Naive B cell (primary cell): ENCODE results near the gene OCRL. TPM values are rescaled to one million over a fixed set of nuclear protein-coding genes. Genes with fewer than 3 reads are reported as not detected.

ENCODE experiments used
- ATAC-seq, 2 donors: fragments of 150-1000 bp; cut with Tn5 transposase; 2 replicates each; pipeline ENCODE4 v1.10.0; 2021; ENCODE audit warnings: low read depth in 2 of 2, mild to moderate bottlenecking in 2 of 2, moderate library complexity in 2 of 2
- DNase-seq: peaks from one replicate; pipeline ENCODE4 v3.0.0; 2022
- H3K27ac Mint-ChIP-seq, 6 donors: one replicate each; pipeline ENCODE4 v1.8.0; 2020 to 2022; ENCODE audit warnings: mild to moderate bottlenecking in 6 of 6, mixed read lengths in 6 of 6, moderate library complexity in 5 of 6, inconsistent platforms in 2 of 6
- H3K27me3 Mint-ChIP-seq, 3 donors: one replicate each; pipeline ENCODE4 v1.8.0; 2021 to 2022; ENCODE audit warnings: mixed read lengths in 3 of 3, mild to moderate bottlenecking in 1 of 3
- H3K36me3 Mint-ChIP-seq, 2 donors: one replicate each; pipeline ENCODE4 v1.8.0; 2020 to 2022; ENCODE audit warnings: mixed read lengths in 2 of 2, inconsistent platforms in 1 of 2, mild to moderate bottlenecking in 1 of 2
- H3K4me1 Mint-ChIP-seq, 3 donors: one replicate each; pipeline ENCODE4 v1.8.0; 2020 to 2022; ENCODE audit warnings: mixed read lengths in 3 of 3, inconsistent platforms in 1 of 3, mild to moderate bottlenecking in 1 of 3, moderate library complexity in 1 of 3
- H3K4me3 Mint-ChIP-seq, 8 donors: one replicate each; pipeline ENCODE4 v1.8.0; 2020 to 2022; ENCODE audit warnings: mild to moderate bottlenecking in 8 of 8, mixed read lengths in 8 of 8, moderate library complexity in 8 of 8, inconsistent platforms in 2 of 8
- H3K9me3 Mint-ChIP-seq, 7 donors: one replicate each; pipeline ENCODE4 v1.8.0; 2020 to 2022; ENCODE audit warnings: mixed read lengths in 7 of 7, mild to moderate bottlenecking in 5 of 7, inconsistent platforms in 2 of 7, moderate library complexity in 1 of 7
- polyA plus RNA-seq, 6 donors: library from polyadenylated mRNA; unstranded; fragments of 300-500 nt; fragmentation: Illumina TruSeq; gene quantifications; one replicate each; pipeline ENCODE4 v1.2.3, GENCODE V29; 2021; ENCODE audit warnings: low read depth in 6 of 6

The OCRL gene
- polyA plus RNA-seq, 6 donors from 2014 or later, result 0.35 to 1.6 (median 0.97) TPM; not detected in 1

- peak within 1 kb of the TSS; percentile 82 to 93 (median 86) for H3K4me3 Mint-ChIP-seq
- peaks cover 0 to 15% (median 4%) of the 10 kb centered on the region in 3 donors for H3K27me3 Mint-ChIP-seq
- H3K9me3 Mint-ChIP-seq, result peaks cover 0 to 5% (median 3%) of the 10 kb centered on the region in 7 donors
- peaks cover 0 to 8% (median 3%) of the 10 kb centered on the region in 3 donors for H3K4me1 Mint-ChIP-seq
- H3K27ac Mint-ChIP-seq, result peak within 1 kb of the TSS in 3 of 6 donors; percentile 1 to 76 (median 43)
- peaks cover 0 to 9% of the 10 kb centered on the region in 2 donors for H3K36me3 Mint-ChIP-seq
- ATAC-seq (peak in 1 of 2 donors; percentile 25), DNase-seq (peak; percentile 3)
These were observed 16.8 kb upstream of the OCRL start, which contains the start of gene SMARCA1 for GRCh38 chrX:129523079-129523911. SMARCA1 (minus strand) TSS chrX:129523490; CDS start chrX:129523370, 120 bp downstream.

GRCh38 chrX:129524250-129524850 lies 15.7 kb upstream of the OCRL start:
- peaks cover 0 to 15% (median 4%) of the 10 kb centered on the region in 3 donors for H3K27me3 Mint-ChIP-seq
- peaks cover 0 to 8% (median 3%) of the 10 kb centered on the region in 3 donors for H3K4me1 Mint-ChIP-seq
- peak overlapping the region in 1 of 6 donors; percentile 1 for H3K27ac Mint-ChIP-seq
- H3K36me3 Mint-ChIP-seq, result peaks cover 0 to 9% of the 10 kb centered on the region in 2 donors
- ATAC-seq, result no peak
- peaks cover 0 to 5% (median 3%) of the 10 kb centered on the region in 7 donors for H3K9me3 Mint-ChIP-seq
- DNase-seq, result no peak
- peak overlapping the region in 6 of 8 donors; percentile 68 to 93 (median 84) for H3K4me3 Mint-ChIP-seq

GRCh38 chrX:129525162-129525561 lies 14.9 kb upstream of the OCRL start:
- peaks cover 0 to 13% (median 4%) of the 10 kb centered on the region in 3 donors for H3K27me3 Mint-ChIP-seq
- no peak overlapping the region for H3K27ac Mint-ChIP-seq
- H3K4me3 Mint-ChIP-seq, result peak overlapping the region in 2 of 8 donors; percentile 17 to 30
- peaks cover 0 to 5% (median 3%) of the 10 kb centered on the region in 7 donors for H3K9me3 Mint-ChIP-seq
- peaks cover 0 to 8% (median 3%) of the 10 kb centered on the region in 3 donors for H3K4me1 Mint-ChIP-seq
- ATAC-seq (no peak), DNase-seq (no peak)
- H3K36me3 Mint-ChIP-seq, result peaks cover 0 to 9% of the 10 kb centered on the region in 2 donors

- DNase-seq (no peak), ATAC-seq (no peak)
- peaks cover 0 to 8% (median 3%) of the 10 kb centered on the region in 3 donors for H3K4me1 Mint-ChIP-seq
- H3K27me3 Mint-ChIP-seq, result peaks cover 0 to 9% (median 4%) of the 10 kb centered on the region in 3 donors
- H3K36me3 Mint-ChIP-seq, result peaks cover 0 to 9% of the 10 kb centered on the region in 2 donors
- no peak overlapping the region for H3K4me3 Mint-ChIP-seq
- no peak overlapping the region for H3K27ac Mint-ChIP-seq
- H3K9me3 Mint-ChIP-seq, result peaks cover 0 to 5% (median 3%) of the 10 kb centered on the region in 7 donors
These were observed 14.2 kb upstream of the OCRL start for GRCh38 chrX:129525896-129526295.

GRCh38 chrX:129529685-129530281 lies 10.3 kb upstream of the OCRL start:
- peaks cover 0 to 4% (median 0%) of the 10 kb centered on the region in 3 donors for H3K27me3 Mint-ChIP-seq
- H3K36me3 Mint-ChIP-seq, result no peaks in the 10 kb centered on the region
- no peaks in the 10 kb centered on the region for H3K4me1 Mint-ChIP-seq
- H3K4me3 Mint-ChIP-seq, result no peak overlapping the region
- ATAC-seq (no peak), DNase-seq (no peak)
- peaks cover 0 to 2% (median 0%) of the 10 kb centered on the region in 7 donors for H3K9me3 Mint-ChIP-seq
- no peak overlapping the region for H3K27ac Mint-ChIP-seq

GRCh38 chrX:129530410-129530809 lies 9.6 kb upstream of the OCRL start:
- ATAC-seq, result no peak

GRCh38 chrX:129531132-129531531 lies 8.9 kb upstream of the OCRL start:
- H3K4me3 Mint-ChIP-seq, result no peak overlapping the region
- no peaks in the 10 kb centered on the region for H3K9me3 Mint-ChIP-seq
- ATAC-seq (no peak), DNase-seq (no peak)
- peaks cover 0 to 4% (median 0%) of the 10 kb centered on the region in 3 donors for H3K27me3 Mint-ChIP-seq
- no peaks in the 10 kb centered on the region for H3K36me3 Mint-ChIP-seq
- no peaks in the 10 kb centered on the region for H3K4me1 Mint-ChIP-seq
- no peak overlapping the region for H3K27ac Mint-ChIP-seq

More at GRCh38 chrX:129530410-129530809, 9.6 kb upstream of the OCRL start:
- no peak overlapping the region for H3K27ac Mint-ChIP-seq
- no peak for DNase-seq
- no peaks in the 10 kb centered on the region for H3K36me3 Mint-ChIP-seq
- peaks cover 0 to under 1% (median 0%) of the 10 kb centered on the region in 7 donors for H3K9me3 Mint-ChIP-seq
- peaks cover 0 to 4% (median 0%) of the 10 kb centered on the region in 3 donors for H3K27me3 Mint-ChIP-seq
- H3K4me3 Mint-ChIP-seq, result no peak overlapping the region
- no peaks in the 10 kb centered on the region for H3K4me1 Mint-ChIP-seq

- Mint-ChIP-seq H3K9me3 (no peaks in the 10 kb centered on the region), H3K4me3 (no peak overlapping the region), H3K27me3 (peaks cover 0 to 18% (median 8%) of the 10 kb centered on the region in 3 donors), H3K27ac (no peak overlapping the region), H3K36me3 (no peaks in the 10 kb centered on the region), H3K4me1 (peaks cover 0 to 7% (median 6%) of the 10 kb centered on the region in 3 donors)
- no peak for ATAC-seq
- no peak for DNase-seq
These were observed 5.1 kb upstream of the OCRL start for GRCh38 chrX:129534816-129535578.

- Mint-ChIP-seq H3K36me3 (no peaks in the 10 kb centered on the region), H3K9me3 (no peaks in the 10 kb centered on the region), H3K4me3 (peak overlapping the region; percentile 52 to 88 (median 66)), H3K4me1 (peaks cover 3 to 13% (median 6%) of the 10 kb centered on the region in 3 donors), H3K27me3 (peaks cover 0 to 18% (median 4%) of the 10 kb centered on the region in 3 donors), H3K27ac (no peak overlapping the region)
- no peak for DNase-seq
- peak; percentile 7 to 14 for ATAC-seq
These were observed 694 bp downstream of the OCRL start for GRCh38 chrX:129540722-129541184.

GRCh38 chrX:129544780-129545179 lies 4.7 kb downstream of the OCRL start:
- peaks cover 0 to 2% (median 0%) of the 10 kb centered on the region in 7 donors for H3K9me3 Mint-ChIP-seq
- no peaks in the 10 kb centered on the region for H3K36me3 Mint-ChIP-seq
- peaks cover under 1 to 8% (median 3%) of the 10 kb centered on the region in 3 donors for H3K4me1 Mint-ChIP-seq
- H3K4me3 Mint-ChIP-seq, result peak overlapping the region in 1 of 8 donors; percentile 43
- H3K27ac Mint-ChIP-seq, result no peak overlapping the region
- ATAC-seq, result no peak
- no peak for DNase-seq
- H3K27me3 Mint-ChIP-seq, result peaks cover 0 to 2% (median 0%) of the 10 kb centered on the region in 3 donors

GRCh38 chrX:129545408-129545807 lies 5.3 kb downstream of the OCRL start:
- Mint-ChIP-seq H3K9me3 (peaks cover 0 to 2% (median 0%) of the 10 kb centered on the region in 7 donors), H3K27ac (peak overlapping the region in 1 of 6 donors; percentile 30), H3K36me3 (no peaks in the 10 kb centered on the region), H3K27me3 (no peaks in the 10 kb centered on the region), H3K4me1 (peaks cover 0 to 6% (median 3%) of the 10 kb centered on the region in 3 donors), H3K4me3 (peak overlapping the region in 1 of 8 donors; percentile 43)
- ATAC-seq (no peak), DNase-seq (no peak)

- Mint-ChIP-seq H3K4me1 (peaks cover 0 to 4% (median 0%) of the 10 kb centered on the region in 3 donors), H3K9me3 (peaks cover 0 to 4% (median 0%) of the 10 kb centered on the region in 7 donors), H3K36me3 (peaks cover 4 to 11% of the 10 kb centered on the region in 2 donors), H3K27me3 (peaks cover 0 to 8% (median 0%) of the 10 kb centered on the region in 3 donors), H3K27ac (no peak overlapping the region), H3K4me3 (no peak overlapping the region)
- DNase-seq (no peak), ATAC-seq (no peak)
These were observed 9.1 kb downstream of the OCRL start for GRCh38 chrX:129549124-129549523.
